ENCODE results near the gene NME4. TPM values are rescaled to one million over a fixed set of nuclear protein-coding genes. Genes with fewer than 3 reads are reported as not detected.
"Not testable (repeated sequence)": the region's sequence is repeated elsewhere in the genome, so short reads cannot be mapped to it uniquely, and the experiment has no call there.

Gene NME4
- total RNA-seq, 2 experiments from 2014 or later: 6.7 to 7.0 TPM

DNA sequence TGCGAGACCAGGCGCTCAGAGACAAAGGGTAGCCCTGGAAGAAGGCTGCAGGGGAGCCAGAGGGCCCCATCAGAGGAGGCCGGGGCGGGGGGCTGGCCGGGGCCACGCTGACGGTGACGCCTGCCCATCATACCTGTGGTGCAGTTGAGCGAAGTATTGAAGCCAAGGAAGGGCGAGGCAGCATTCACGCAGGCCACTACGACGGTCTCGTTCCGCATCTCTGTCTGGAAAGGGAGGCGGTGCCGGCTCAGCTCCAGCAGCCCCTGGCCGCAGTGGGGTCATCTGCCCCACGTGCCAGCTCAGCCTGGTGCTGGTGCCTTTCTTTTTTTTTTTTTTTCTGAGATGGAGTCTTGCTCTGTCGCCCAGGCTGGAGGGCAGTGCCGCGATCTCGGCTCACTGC is 21.8 kb upstream of the NME4 start:
- Mint-ChIP-seq H3K4me1 (peaks cover 12% of the 10 kb centered on the region), H3K36me3 (peaks cover 3% of the 10 kb centered on the region), H3K27ac (no peak overlapping the region), H3K9me3 (ENCODE audit: low read depth) (no peaks in the 10 kb centered on the region), H3K4me3 (no peak overlapping the region), H3K27me3 (no peaks in the 10 kb centered on the region)
- ATAC-seq (no peak), DNase-seq (peak; percentile 38)
- CTCF ChIA-PET: no interaction called here

DNA sequence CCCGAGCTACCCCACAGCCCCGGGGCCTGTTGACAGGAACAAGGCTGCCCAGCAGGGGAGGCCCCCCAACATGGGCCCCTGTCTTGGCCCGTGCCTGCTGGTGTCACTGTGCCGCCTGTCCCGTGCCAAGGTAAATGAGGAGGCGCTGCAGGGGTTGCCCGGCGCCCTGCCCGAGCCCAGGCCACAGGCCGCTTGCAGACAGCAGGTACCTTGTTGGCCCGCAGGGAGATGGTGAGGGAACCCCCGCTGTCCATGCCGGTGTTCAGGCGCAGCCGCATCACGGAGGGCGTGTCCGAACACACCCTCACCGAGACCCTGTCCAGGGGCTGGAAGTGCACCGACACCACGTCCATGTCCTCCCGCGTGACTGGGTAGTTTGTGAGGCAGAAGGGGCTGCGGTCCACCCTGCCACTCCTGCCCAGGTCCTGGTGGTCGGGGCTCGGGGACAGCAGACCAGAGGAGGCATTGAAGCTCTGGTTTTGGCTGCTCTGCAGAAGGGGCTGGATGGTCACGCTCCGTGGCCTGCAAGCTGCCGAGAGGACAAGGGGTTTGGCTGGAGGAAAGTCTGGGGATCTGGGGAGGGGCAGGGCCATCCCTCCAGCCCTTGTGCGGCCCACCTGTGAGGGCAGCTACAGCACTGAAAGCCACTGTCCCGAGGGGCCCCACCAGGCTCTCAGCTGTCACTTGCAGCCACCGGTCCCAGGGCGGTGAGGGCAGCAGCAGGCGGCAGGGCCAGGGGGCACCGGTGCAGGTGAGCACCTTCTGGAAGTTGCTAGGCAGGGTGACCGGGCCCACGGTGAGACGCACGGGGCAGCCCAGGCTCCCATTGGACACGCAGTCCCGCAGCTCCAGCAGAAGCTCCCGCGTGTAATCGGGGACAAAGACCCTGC is 20.8 kb upstream of the NME4 start:
- DNase-seq (peak; percentile 39), ATAC-seq (no peak)
- Mint-ChIP-seq H3K36me3 (peaks cover 3% of the 10 kb centered on the region), H3K4me1 (peaks cover 6% of the 10 kb centered on the region), H3K9me3 (ENCODE audit: low read depth) (no peaks in the 10 kb centered on the region), H3K27ac (no peak overlapping the region), H3K4me3 (no peak overlapping the region), H3K27me3 (no peaks in the 10 kb centered on the region)
- CTCF ChIA-PET: interaction anchor here (0.5 kb wide), 1 partner anchor 11 kb away, joined by 4 read pairs; no protein-coding TSS in a partner anchor

GRCh38 chr16:376817-377418 is 20.1 kb upstream of the NME4 start:
- CTCF ChIA-PET: interaction anchor here (0.5 kb wide), 1 partner anchor 10 kb away, joined by 4 read pairs; no protein-coding TSS in a partner anchor
- H3K4me1 Mint-ChIP-seq: peaks cover 6% of the 10 kb centered on the region
- no peak for ATAC-seq
- no peak overlapping the region for H3K4me3 Mint-ChIP-seq
- no peaks in the 10 kb centered on the region for H3K27me3 Mint-ChIP-seq
- no peaks in the 10 kb centered on the region for H3K9me3 Mint-ChIP-seq (ENCODE audit: low read depth)
- no peak overlapping the region for H3K27ac Mint-ChIP-seq
- peak; percentile 39 for DNase-seq
- H3K36me3 Mint-ChIP-seq: peaks cover 2% of the 10 kb centered on the region

DNA sequence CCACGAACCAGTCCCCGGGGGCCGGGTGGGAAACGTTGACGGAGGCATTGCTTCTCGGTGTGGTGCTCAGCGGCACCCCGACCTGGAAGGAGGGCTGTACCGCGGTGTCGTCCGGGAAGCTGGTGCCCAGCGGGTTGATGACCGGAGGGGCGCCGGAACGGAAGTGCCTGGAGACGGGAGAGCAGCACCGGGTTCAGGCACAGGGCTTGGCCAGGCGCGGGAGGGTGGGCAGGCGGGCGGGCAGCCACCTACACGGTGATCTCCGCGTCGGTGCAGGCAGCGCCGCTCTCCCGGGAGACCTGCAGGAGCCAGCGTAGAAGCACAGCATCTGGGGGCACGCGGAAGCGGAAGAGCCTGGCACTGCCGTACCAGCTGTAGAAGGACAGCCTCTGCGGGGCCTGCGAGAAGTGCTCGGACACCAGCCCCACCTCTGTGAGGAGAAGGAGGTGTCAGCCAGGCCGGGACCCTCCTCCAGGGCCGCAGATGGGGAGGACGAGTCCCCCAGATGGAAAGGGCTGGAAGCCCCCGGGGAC is 19.5 kb upstream of the NME4 start:
- H3K27me3 Mint-ChIP-seq: no peaks in the 10 kb centered on the region
- no peaks in the 10 kb centered on the region for H3K9me3 Mint-ChIP-seq (ENCODE audit: low read depth)
- H3K4me3 Mint-ChIP-seq: no peak overlapping the region

GRCh38 chr16:378113-378820 is 18.7 kb upstream of the NME4 start:
- DNase-seq; H3K9me3 Mint-ChIP-seq (ENCODE audit: low read depth); H3K27me3 Mint-ChIP-seq; H3K4me3 Mint-ChIP-seq; H3K36me3 Mint-ChIP-seq; ATAC-seq; H3K27ac Mint-ChIP-seq; CTCF ChIA-PET: not testable (repeated sequence)
- H3K4me1 Mint-ChIP-seq: peaks cover 15% of the 10 kb centered on the region

More for the DNA sequence above, 19.5 kb upstream of the NME4 start:
- Mint-ChIP-seq H3K27ac (no peak overlapping the region), H3K4me1 (peaks cover 8% of the 10 kb centered on the region), H3K36me3 (peaks cover 1% of the 10 kb centered on the region)
- CTCF ChIA-PET: no interaction called here
- DNase-seq (peak; percentile 39), ATAC-seq (no peak)

GRCh38 chr16:378821-379182 is 18.2 kb upstream of the NME4 start:
- Mint-ChIP-seq H3K4me1 (peaks cover 20% of the 10 kb centered on the region), H3K27ac (no peak overlapping the region), H3K9me3 (ENCODE audit: low read depth) (no peaks in the 10 kb centered on the region), H3K4me3 (no peak overlapping the region), H3K36me3 (peaks cover 1% of the 10 kb centered on the region), H3K27me3 (peaks cover 5% of the 10 kb centered on the region)
- ATAC-seq: no peak
- DNase-seq: no peak
- CTCF ChIA-PET: no interaction called here

- DNase-seq: no peak
These were observed 17.6 kb upstream of the NME4 start for GRCh38 chr16:379183-379960.

DNA sequence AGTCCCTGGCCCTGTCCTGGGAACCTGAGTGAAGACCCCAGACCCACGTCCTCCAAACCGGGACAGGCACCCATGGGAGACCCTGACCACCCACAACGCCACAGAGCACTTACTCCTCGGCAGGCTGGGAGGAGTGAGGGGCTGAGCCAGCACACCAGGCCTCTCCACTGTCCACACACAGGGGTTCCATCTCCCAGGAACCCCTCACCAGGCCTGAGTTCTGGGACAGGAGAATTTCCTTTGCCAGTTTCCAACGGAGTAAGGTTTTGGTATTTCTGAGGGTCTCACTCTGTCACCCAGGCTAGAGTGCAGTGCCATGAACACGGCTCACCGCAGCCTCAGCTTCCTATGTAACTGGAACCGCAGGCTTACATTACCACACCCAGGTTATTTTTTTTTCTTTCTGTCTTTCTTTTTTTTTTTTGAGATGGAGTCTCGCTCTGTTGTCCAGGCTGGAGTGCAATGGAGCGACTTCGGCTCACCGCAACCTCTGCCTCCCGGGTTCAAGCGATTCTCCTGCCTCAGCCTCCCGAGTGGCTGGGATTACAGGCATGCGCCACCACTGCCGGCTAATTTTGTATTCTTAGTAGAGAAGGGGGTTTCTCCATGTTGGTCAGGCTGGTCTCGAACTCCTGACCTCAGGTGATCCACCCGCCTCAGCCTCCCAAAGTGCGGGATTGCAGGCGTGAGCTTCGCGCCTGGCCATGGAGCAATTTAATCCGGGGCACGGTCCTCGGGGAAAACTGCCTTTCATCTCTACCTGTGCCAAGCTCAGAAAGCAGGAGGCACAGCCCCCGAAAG is 16.8 kb upstream of the NME4 start:
- DNase-seq (peak; percentile 47), ATAC-seq (no peak)
- Mint-ChIP-seq H3K4me3 (peak overlapping the region; percentile 58), H3K27me3 (peaks cover 5% of the 10 kb centered on the region), H3K36me3 (peaks cover 1% of the 10 kb centered on the region), H3K4me1 (peaks cover 20% of the 10 kb centered on the region), H3K27ac (peak overlapping the region; percentile 69), H3K9me3 (ENCODE audit: low read depth) (no peaks in the 10 kb centered on the region)
- CTCF ChIA-PET: interaction anchor here (1.3 kb wide), 2 partner anchors 10 to 28 kb away, joined by 4 to 5 read pairs; partner anchors contain the start of genes AXIN1 and MRPL28

More at GRCh38 chr16:379183-379960, 17.6 kb upstream of the NME4 start:
- H3K4me3 Mint-ChIP-seq: no peak overlapping the region
- peaks cover 1% of the 10 kb centered on the region for H3K36me3 Mint-ChIP-seq
- H3K9me3 Mint-ChIP-seq (ENCODE audit: low read depth): no peaks in the 10 kb centered on the region
- H3K27me3 Mint-ChIP-seq: peaks cover 5% of the 10 kb centered on the region
- H3K27ac Mint-ChIP-seq: peak overlapping the region; percentile 69
- no peak for ATAC-seq
- CTCF ChIA-PET: no interaction called here
- peaks cover 20% of the 10 kb centered on the region for H3K4me1 Mint-ChIP-seq

GRCh38 chr16:380762-381011 is 16.3 kb upstream of the NME4 start:
- Mint-ChIP-seq H3K4me3 (peak overlapping the region; percentile 64), H3K9me3 (ENCODE audit: low read depth) (no peaks in the 10 kb centered on the region), H3K4me1 (peaks cover 20% of the 10 kb centered on the region), H3K27me3 (peaks cover 5% of the 10 kb centered on the region), H3K36me3 (peaks cover 1% of the 10 kb centered on the region), H3K27ac (no peak overlapping the region)
- DNase-seq: no peak
- CTCF ChIA-PET: interaction anchor here (1.3 kb wide), 2 partner anchors 10 to 28 kb away, joined by 4 to 5 read pairs; partner anchors contain the start of genes AXIN1 and MRPL28
- ATAC-seq: no peak

DNA sequence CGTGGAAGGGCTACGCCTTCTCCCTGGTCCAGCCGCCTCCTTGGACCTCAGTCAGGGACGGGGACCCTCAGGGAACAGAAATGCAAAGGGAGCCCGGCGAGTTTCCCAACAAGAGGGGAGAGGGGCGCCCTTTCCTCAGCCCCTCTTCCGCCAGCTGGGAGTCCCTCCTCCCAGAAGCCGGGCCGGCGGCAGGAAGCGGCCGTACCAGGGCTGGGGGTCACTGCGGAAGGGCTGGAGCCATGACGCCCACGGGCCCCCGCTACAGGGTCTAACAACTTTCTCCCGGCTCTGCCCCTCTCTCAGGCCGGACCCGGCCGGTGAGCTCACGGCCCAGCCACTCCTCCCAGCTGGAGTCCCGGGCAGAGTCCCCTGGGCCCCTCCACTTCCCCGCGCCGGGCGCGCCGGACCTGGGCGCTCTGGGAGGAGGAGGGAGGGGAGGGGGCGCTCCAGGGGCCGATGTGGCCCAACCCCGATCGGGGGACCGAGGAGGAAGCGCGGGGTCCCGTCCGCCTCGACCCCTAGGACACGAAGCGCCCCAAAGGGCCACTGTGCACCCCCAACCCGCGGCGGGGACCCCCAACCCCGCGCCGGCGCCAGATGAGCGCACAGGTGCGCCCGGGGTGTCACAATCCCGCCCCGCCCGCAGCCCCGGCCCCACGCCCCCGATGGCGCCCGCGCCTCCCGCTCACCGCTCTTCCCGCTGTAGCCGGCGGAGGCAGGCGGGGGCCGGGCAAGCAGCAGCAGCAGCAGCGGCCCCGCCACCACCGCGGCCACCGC is 15.8 kb upstream of the NME4 start:
- ATAC-seq: peak; percentile 51
- peaks cover 20% of the 10 kb centered on the region for H3K4me1 Mint-ChIP-seq
- H3K9me3 Mint-ChIP-seq (ENCODE audit: low read depth): no peaks in the 10 kb centered on the region
- peaks cover under 1% of the 10 kb centered on the region for H3K36me3 Mint-ChIP-seq
- CTCF ChIA-PET: interaction anchor here (1.3 kb wide), 2 partner anchors 11 to 29 kb away, joined by 4 to 5 read pairs; partner anchors contain the start of genes AXIN1 and MRPL28
- peaks cover 5% of the 10 kb centered on the region for H3K27me3 Mint-ChIP-seq
- H3K4me3 Mint-ChIP-seq: peak overlapping the region; percentile 64
- peak; percentile 44 for DNase-seq
- H3K27ac Mint-ChIP-seq: no peak overlapping the region

DNA sequence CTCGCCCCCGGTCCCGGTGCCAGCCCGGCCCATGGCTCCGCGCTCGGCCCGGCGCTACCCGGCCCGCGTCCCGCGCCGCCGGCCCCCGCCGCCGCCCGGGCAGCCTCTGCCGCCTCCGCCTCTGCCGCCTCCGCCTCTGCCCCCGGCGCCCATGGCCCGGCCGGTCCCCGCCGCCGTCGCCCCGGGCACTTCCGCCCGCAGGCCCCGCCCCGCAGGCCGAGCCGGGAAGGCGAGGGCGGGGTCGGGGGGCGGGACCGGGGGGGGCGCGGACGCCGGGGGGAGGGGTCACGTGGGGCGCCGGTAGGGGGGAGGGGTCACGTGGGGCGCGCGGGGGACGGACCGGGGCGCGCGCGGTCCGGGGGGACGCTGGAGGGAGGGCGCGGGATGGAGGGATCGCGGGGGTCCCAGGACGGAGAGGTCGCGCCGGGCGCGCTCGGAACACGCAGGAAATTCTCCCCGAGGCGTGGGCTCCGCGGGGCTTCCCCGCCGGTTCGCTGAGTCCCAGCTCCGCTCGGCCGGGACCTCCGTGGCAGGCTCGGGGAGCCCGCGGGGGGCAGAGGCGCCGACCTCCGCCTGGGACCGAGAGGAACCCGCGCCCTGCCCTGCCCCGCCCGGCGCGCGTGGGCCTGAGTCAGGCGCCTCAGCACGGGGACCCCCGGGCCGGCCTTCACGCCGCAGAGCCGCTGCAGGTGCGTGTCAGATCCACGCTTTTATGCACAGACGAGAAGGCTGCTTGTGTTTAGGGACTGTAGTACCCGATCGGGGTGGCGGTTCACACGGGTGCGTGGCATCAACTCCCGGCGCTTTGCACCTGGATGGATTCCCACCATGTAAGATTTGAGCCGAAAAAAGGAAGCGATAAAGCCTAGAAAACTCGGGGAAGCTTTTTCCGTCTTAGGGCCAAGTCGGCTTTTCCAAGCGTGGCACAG is 14.9 kb upstream of the NME4 start, which contains the start of gene PGAP6:
TSS of gene PGAP6 (minus strand) at position 190 of the 929 bp plus-strand sequence. CDS start at position 33, 157 bp downstream.
- Mint-ChIP-seq H3K4me3 (peak within 1 kb of the TSS; percentile 77), H3K27ac (peak within 1 kb of the TSS; percentile 36), H3K36me3 (no peaks in the 10 kb centered on the region), H3K4me1 (peaks cover 20% of the 10 kb centered on the region), H3K9me3 (ENCODE audit: low read depth) (no peaks in the 10 kb centered on the region), H3K27me3 (peaks cover 5% of the 10 kb centered on the region)
- DNase-seq: peak; percentile 72
- CTCF ChIA-PET: interaction anchor here (0.7 to 1.5 kb wide), 3 partner anchors 30 to 145 kb away, joined by 3 to 7 read pairs (median 5); partner anchors contain the start of genes AXIN1 and CAPN15
- ATAC-seq: peak; percentile 79

Measured in activated CD8-positive, alpha-beta memory T cell treated with anti-CD3 and anti-CD28 coated beads, Interleukin-2, amount 10 ng/mL, durations not matched to agents 7 days and 5 days (primary cell).